Upper lobe of right lung (tissue), 1 donor: ENCODE results near the gene SLC15A5. TPM values are rescaled to one million over a fixed set of nuclear protein-coding genes. Genes with fewer than 3 reads are reported as not detected.

Experiments
- ATAC-seq: fragments of 200-7000 bp; cut with Tn5 transposase; one replicate; pipeline ENCODE4 v1.9.1; 2020; ENCODE audit warnings: mild to moderate bottlenecking, moderate library complexity
- DNase-seq: peaks from one replicate; pipeline ENCODE4 v3.0.0-alpha.2; 2020
- H3K27ac ChIP-seq: fragments of 200-600 bp; one replicate; pipeline ENCODE4 v1.8.0; 2022
- H3K27me3 ChIP-seq: fragments of 200-600 bp; one replicate; pipeline ENCODE4 v1.8.0; 2022; ENCODE audit warnings: mild to moderate bottlenecking
- H3K36me3 ChIP-seq: fragments of 200-600 bp; one replicate; pipeline ENCODE4 v1.8.0; 2022
- H3K4me1 ChIP-seq: fragments of 200-600 bp; one replicate; pipeline ENCODE4 v1.8.0; 2022
- H3K4me3 ChIP-seq: fragments of 200-600 bp; one replicate; pipeline ENCODE4 v1.8.0; 2022; ENCODE audit warnings: mild to moderate bottlenecking
- H3K9me3 ChIP-seq: fragments of 200-600 bp; one replicate; pipeline ENCODE4 v1.8.0; 2022
- intact Hi-C: fragments of 100-400 bp; cut with DNase I; formaldehyde crosslinking; loops from one replicate; pipeline ENCODE4 v1.11.0; 2022
- total RNA-seq: library from RNA; stranded (reverse); fragmentation: NEBNext Ultra II Directional; extraction: Animal tissue kit (Norgen Biotek cat#: 25700); gene quantifications from one replicate; pipeline ENCODE4 v1.2.1, GENCODE V29; 2021
- TF ChIP-seq, protein P1 (sequence below): fragments of 200-600 bp; IDR thresholded peaks from one replicate; pipeline ENCODE4 v1.8.0; 2022; ENCODE audit warnings: antibody characterized with exemption
- donor health status: DM: no; HTN: yes; CAD: no; lungs with severe emphysema.

The SLC15A5 gene
- total RNA-seq, 1 donor from 2014 or later: not detected

DNA sequence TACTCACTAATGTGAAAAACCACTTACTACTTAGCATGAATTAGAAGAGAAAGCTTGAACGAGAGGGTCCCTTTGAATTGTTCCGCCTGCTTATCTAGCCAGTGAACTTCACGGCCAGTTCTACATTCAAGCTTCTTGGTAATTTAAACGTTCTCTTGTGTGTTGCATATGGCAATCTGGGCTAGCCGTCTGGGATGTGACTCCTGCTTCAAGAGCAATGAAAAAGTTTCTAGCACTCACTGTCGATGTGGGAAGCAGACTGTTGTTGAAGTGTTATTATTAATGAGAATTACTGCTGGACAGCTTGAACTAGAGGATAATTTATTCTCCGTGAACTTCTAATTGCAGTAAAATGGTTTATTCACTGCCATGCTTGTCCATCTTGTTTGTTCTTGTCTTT, 93.9 kb downstream of the SLC15A5 start:
- Histone ChIP-seq H3K27me3 (no peaks in the 10 kb centered on the region), H3K4me1 (no peaks in the 10 kb centered on the region), H3K4me3 (no peak overlapping the region), H3K9me3 (no peaks in the 10 kb centered on the region), H3K36me3 (no peaks in the 10 kb centered on the region), H3K27ac (no peak overlapping the region)
- DNase-seq (no peak), ATAC-seq (no peak)
- intact Hi-C loops: no loop called here
- TF ChIP-seq, protein P1, sequence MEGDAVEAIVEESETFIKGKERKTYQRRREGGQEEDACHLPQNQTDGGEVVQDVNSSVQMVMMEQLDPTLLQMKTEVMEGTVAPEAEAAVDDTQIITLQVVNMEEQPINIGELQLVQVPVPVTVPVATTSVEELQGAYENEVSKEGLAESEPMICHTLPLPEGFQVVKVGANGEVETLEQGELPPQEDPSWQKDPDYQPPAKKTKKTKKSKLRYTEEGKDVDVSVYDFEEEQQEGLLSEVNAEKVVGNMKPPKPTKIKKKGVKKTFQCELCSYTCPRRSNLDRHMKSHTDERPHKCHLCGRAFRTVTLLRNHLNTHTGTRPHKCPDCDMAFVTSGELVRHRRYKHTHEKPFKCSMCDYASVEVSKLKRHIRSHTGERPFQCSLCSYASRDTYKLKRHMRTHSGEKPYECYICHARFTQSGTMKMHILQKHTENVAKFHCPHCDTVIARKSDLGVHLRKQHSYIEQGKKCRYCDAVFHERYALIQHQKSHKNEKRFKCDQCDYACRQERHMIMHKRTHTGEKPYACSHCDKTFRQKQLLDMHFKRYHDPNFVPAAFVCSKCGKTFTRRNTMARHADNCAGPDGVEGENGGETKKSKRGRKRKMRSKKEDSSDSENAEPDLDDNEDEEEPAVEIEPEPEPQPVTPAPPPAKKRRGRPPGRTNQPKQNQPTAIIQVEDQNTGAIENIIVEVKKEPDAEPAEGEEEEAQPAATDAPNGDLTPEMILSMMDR: no peak

DNA sequence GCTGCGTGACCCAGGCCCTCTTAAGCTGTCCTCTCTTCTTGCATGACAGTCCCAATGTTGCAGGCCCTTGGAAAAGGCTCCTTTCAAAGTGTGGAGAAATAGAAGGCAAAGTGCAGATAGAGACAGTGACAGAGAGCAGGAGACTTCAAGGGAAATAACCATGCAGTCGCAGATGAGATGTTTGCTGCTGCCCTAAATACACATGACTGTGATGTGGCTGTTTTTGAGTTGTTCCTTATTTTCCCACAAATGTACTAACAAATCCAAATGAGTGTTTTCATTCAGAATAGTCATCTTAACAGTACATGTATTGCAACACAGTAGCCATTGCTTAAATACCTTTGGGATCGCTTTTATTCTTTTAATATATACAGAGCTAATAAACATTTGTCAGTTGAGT, 101.6 kb downstream of the SLC15A5 start:
- ATAC-seq: no peak
- Histone ChIP-seq H3K4me3 (no peak overlapping the region), H3K27ac (no peak overlapping the region), H3K9me3 (no peaks in the 10 kb centered on the region), H3K4me1 (no peaks in the 10 kb centered on the region), H3K36me3 (no peaks in the 10 kb centered on the region), H3K27me3 (no peaks in the 10 kb centered on the region)
- intact Hi-C loops: no loop called here
- TF ChIP-seq, protein P1: no peak
- no peak for DNase-seq

DNA sequence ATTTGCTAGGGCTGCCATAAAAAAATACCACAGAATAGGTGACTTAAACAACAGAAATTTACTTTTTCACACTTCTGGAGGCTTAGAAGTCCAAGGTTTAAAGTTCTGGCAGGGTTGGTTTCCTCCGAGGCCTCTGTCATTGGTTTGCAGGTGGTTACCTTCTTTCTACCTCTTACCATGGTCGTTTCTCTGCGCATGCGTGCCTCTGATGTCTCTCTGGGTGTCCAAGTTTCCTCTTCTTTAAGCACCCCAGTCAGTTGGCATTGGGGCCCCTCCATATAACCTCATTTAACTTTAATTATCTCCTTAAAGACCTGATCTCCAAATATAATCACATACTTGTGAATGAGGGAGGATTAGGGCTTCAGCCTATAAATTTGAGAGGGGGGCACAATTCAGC, 103.2 kb downstream of the SLC15A5 start:
- H3K36me3 ChIP-seq: no peaks in the 10 kb centered on the region
- H3K27ac ChIP-seq: no peak overlapping the region
- no peaks in the 10 kb centered on the region for H3K27me3 ChIP-seq

DNA sequence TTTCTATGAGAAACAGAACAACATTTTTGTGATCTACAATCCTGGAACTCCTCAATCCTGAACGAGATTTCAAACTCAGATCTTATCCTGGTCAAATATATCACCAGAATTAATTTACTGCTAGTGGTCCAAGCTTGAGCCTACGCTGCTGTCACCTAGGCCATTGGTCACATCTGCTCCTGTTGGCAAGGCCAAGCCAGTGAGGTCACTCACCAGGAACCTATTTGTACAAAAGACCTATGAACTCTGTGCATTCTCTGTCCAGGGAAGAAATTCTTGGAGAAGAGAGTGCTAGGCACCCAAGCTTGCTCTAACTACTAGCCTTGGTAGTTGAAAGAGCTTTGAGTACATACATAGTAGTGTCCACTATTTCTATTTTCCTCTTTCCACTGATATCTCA, 106.1 kb downstream of the SLC15A5 start:
- H3K36me3 ChIP-seq: no peaks in the 10 kb centered on the region

More for the DNA sequence above, 103.2 kb downstream of the SLC15A5 start:
- Histone ChIP-seq H3K9me3 (no peaks in the 10 kb centered on the region), H3K4me3 (no peak overlapping the region), H3K4me1 (no peaks in the 10 kb centered on the region)
- DNase-seq (no peak), ATAC-seq (no peak)
- TF ChIP-seq, protein P1: no peak
- intact Hi-C loops: no loop called here

DNA sequence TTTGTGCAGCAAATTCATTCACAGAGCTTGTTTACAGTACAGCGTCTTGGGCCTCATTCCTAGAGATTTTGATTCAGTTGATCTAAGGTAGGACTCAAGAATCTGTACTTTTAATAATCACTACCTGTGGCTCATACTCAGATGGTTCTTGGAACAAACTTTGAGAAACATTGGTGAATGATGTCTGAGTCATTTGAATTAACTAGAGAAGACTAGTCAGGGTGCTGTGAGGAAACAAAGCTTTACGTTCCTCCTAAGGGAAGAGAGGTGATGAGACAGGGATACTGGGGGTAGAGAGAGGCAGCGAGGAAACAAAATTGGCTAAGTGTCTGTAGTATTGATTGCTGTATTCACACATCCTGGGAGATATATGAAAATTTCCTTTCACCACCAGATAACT, 109.4 kb downstream of the SLC15A5 start:
- Histone ChIP-seq H3K27me3 (no peaks in the 10 kb centered on the region), H3K27ac (no peak overlapping the region), H3K36me3 (no peaks in the 10 kb centered on the region), H3K9me3 (no peaks in the 10 kb centered on the region), H3K4me3 (no peak overlapping the region), H3K4me1 (no peaks in the 10 kb centered on the region)
- ATAC-seq: no peak
- TF ChIP-seq, protein P1: no peak
- intact Hi-C loops: no loop called here
- no peak for DNase-seq

More for the DNA sequence above, 106.1 kb downstream of the SLC15A5 start:
- intact Hi-C loops: no loop called here
- no peaks in the 10 kb centered on the region for H3K9me3 ChIP-seq
- no peak overlapping the region for H3K27ac ChIP-seq
- TF ChIP-seq, protein P1: no peak
- no peaks in the 10 kb centered on the region for H3K27me3 ChIP-seq
- DNase-seq: no peak
- ATAC-seq: no peak
- H3K4me3 ChIP-seq: no peak overlapping the region
- no peaks in the 10 kb centered on the region for H3K4me1 ChIP-seq
